Progenitor cell of endocrine pancreas (in vitro differentiated cells): ENCODE data around the gene ANGPTL4. TPM values are rescaled to one million over a fixed set of nuclear protein-coding genes. Genes with fewer than 3 reads are reported as not detected.
"Not testable (repeated sequence)": the region's sequence is repeated elsewhere in the genome, so short reads cannot be mapped to it uniquely, and the experiment has no call there.

ENCODE experiments used
- DNase-seq: peaks from one replicate; pipeline ENCODE4 v3.0.0; 2021; ENCODE audit warnings: low spot score; ENCODE audit not compliant: unreplicated experiment
- H3K27ac Mint-ChIP-seq: 2 replicates; pipeline ENCODE4 v1.8.0; 2021; ENCODE audit warnings: mild to moderate bottlenecking, moderate library complexity, mixed read lengths
- H3K27me3 Mint-ChIP-seq: 2 replicates; pipeline ENCODE4 v1.8.0; 2021; ENCODE audit warnings: mixed read lengths
- H3K36me3 Mint-ChIP-seq: 2 replicates; pipeline ENCODE4 v1.8.0; 2022; ENCODE audit warnings: mixed read lengths; ENCODE audit not compliant: insufficient read depth
- H3K4me1 Mint-ChIP-seq: 2 replicates; pipeline ENCODE4 v1.8.0; 2021; ENCODE audit warnings: low read depth, mixed read lengths
- H3K4me3 Mint-ChIP-seq: 2 replicates; pipeline ENCODE4 v1.8.0; 2021; ENCODE audit warnings: low read depth, mild to moderate bottlenecking, moderate library complexity, mixed read lengths
- H3K9me3 Mint-ChIP-seq: 2 replicates; pipeline ENCODE4 v1.8.0; 2021; ENCODE audit warnings: low read depth, mixed read lengths
- total RNA-seq: library from RNA; stranded (reverse); gene quantifications from 2 replicates; pipeline ENCODE4 v1.2.1, GENCODE V29; 2021
- TF ChIP-seq, protein P1 (sequence below): fragments of 200-600 bp; sonication (generic); IDR thresholded peaks from one replicate; pipeline ENCODE4 v1.5.0; 2021; ENCODE audit warnings: antibody characterized with exemption, mild to moderate bottlenecking; ENCODE audit not compliant: unreplicated experiment

ANGPTL4 gene
- total RNA-seq, 1 donor from 2014 or later, result 0.77 TPM

DNA sequence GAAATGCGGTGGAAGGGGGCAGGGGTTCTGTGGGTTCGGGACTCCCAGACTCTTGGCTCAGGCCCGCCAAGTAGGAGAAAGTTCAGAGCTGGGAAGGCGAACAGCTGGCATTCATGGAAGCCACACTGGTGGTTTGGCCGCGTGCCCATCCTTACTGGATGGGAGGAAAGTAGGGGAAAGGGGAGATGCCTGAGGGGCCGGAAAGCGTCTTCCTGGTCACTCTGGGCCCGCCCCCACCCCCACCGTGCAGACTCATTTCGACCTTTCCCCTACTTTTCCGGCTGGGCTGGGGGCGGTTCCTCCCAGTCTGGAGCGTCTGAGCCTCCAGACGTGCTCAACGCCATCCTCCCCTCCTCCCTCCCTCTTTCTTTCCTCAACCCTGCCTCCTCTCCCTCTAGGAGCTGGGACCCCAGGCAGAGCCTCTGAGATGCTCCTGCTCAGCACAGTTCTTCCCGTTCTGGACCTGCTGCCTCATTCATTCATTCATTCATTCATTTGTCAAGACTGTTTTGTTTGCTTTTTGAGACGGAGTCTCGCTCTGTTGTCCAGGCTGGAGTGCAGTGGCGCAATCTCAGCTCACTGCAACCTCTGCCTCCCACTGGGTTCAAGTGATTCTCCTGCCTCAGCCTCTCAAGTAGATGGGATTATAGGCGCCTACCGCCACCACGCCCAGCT is 3.5 kb downstream of the ANGPTL4 start:
- Mint-ChIP-seq H3K36me3 (peaks cover 2% of the 10 kb centered on the region), H3K4me1 (peaks cover 12% of the 10 kb centered on the region), H3K27ac (no peak overlapping the region), H3K27me3 (peaks cover 34% of the 10 kb centered on the region), H3K4me3 (no peak overlapping the region), H3K9me3 (no peaks in the 10 kb centered on the region)
- TF ChIP-seq, protein P1, sequence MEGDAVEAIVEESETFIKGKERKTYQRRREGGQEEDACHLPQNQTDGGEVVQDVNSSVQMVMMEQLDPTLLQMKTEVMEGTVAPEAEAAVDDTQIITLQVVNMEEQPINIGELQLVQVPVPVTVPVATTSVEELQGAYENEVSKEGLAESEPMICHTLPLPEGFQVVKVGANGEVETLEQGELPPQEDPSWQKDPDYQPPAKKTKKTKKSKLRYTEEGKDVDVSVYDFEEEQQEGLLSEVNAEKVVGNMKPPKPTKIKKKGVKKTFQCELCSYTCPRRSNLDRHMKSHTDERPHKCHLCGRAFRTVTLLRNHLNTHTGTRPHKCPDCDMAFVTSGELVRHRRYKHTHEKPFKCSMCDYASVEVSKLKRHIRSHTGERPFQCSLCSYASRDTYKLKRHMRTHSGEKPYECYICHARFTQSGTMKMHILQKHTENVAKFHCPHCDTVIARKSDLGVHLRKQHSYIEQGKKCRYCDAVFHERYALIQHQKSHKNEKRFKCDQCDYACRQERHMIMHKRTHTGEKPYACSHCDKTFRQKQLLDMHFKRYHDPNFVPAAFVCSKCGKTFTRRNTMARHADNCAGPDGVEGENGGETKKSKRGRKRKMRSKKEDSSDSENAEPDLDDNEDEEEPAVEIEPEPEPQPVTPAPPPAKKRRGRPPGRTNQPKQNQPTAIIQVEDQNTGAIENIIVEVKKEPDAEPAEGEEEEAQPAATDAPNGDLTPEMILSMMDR, result no peak
- DNase-seq, result no peak

GRCh38 chr19:8370176-8371010 is 6.4 kb downstream of the ANGPTL4 start:
- DNase-seq, result no peak
- H3K4me3 Mint-ChIP-seq, result no peak overlapping the region
- H3K36me3 Mint-ChIP-seq, result peaks cover 6% of the 10 kb centered on the region
- no peak overlapping the region for H3K27ac Mint-ChIP-seq
- TF ChIP-seq, protein P1, result no peak
- H3K27me3 Mint-ChIP-seq, result peaks cover 18% of the 10 kb centered on the region
- no peaks in the 10 kb centered on the region for H3K9me3 Mint-ChIP-seq
- H3K4me1 Mint-ChIP-seq, result peaks cover 8% of the 10 kb centered on the region

DNA sequence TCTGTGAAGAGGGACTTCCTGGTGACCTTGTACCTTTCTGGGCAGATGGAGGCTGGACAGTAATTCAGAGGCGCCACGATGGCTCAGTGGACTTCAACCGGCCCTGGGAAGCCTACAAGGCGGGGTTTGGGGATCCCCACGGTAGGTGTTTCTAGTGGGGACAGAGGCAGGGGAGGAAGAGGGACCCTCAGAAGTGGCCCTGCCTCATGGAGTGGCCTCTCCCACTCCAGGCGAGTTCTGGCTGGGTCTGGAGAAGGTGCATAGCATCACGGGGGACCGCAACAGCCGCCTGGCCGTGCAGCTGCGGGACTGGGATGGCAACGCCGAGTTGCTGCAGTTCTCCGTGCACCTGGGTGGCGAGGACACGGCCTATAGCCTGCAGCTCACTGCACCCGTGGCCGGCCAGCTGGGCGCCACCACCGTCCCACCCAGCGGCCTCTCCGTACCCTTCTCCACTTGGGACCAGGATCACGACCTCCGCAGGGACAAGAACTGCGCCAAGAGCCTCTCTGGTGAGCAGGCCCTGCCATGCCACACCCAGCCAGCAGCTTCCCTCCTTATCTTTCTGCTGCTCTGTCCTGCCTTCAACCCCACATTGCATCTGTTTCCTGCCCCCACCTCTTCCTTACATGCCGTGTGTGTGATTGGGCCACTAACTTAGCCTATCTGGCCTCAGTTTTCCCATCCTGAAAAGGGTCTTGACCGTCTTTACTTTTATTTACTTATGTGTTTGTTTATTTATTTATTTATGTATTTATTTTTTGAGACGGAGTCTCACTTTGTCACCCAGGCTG is 7.3 kb downstream of the ANGPTL4 start:
- no peak for DNase-seq
- Mint-ChIP-seq H3K36me3 (peaks cover 4% of the 10 kb centered on the region), H3K27me3 (peaks cover 12% of the 10 kb centered on the region), H3K27ac (peak overlapping the region; percentile 52), H3K4me3 (no peak overlapping the region), H3K9me3 (no peaks in the 10 kb centered on the region), H3K4me1 (peaks cover 7% of the 10 kb centered on the region)
- TF ChIP-seq, protein P1, result no peak

DNA sequence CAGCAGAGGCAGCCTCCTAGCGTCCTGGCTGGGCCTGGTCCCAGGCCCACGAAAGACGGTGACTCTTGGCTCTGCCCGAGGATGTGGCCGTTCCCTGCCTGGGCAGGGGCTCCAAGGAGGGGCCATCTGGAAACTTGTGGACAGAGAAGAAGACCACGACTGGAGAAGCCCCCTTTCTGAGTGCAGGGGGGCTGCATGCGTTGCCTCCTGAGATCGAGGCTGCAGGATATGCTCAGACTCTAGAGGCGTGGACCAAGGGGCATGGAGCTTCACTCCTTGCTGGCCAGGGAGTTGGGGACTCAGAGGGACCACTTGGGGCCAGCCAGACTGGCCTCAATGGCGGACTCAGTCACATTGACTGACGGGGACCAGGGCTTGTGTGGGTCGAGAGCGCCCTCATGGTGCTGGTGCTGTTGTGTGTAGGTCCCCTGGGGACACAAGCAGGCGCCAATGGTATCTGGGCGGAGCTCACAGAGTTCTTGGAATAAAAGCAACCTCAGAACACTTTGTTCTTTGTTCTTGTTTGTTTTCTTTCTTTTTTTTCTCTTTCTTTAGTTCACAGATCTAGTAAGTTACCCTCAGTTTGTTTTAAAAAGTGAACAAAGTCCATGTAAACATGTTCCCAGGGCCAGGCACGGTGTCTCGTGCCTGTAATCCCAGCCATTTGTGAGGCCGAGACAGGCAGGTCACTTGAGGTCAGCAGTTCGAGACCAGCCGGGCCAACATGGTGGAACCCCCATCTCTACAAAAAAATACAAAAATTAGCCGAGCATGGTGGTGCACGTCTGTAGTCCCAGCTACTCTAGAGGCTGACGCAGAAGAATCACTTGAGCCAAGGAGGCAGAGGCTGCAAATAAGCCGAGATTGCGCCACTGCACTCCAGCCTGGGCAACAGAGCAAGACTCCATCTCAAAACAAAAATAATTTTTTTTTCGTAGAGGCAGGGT is 10.2 kb downstream of the ANGPTL4 start:
- DNase-seq, result no peak
- TF ChIP-seq, protein P1, result no peak
- Mint-ChIP-seq H3K4me3 (no peak overlapping the region), H3K9me3 (no peaks in the 10 kb centered on the region), H3K27ac (no peak overlapping the region), H3K27me3 (no peaks in the 10 kb centered on the region), H3K36me3 (peaks cover 13% of the 10 kb centered on the region), H3K4me1 (no peaks in the 10 kb centered on the region)

GRCh38 chr19:8375766-8376165 is 11.8 kb downstream of the ANGPTL4 start:
- H3K4me3 Mint-ChIP-seq, H3K9me3 Mint-ChIP-seq, DNase-seq, H3K27ac Mint-ChIP-seq, H3K4me1 Mint-ChIP-seq, H3K27me3 Mint-ChIP-seq: not testable (repeated sequence)
- H3K36me3 Mint-ChIP-seq, result peaks cover 22% of the 10 kb centered on the region

DNA sequence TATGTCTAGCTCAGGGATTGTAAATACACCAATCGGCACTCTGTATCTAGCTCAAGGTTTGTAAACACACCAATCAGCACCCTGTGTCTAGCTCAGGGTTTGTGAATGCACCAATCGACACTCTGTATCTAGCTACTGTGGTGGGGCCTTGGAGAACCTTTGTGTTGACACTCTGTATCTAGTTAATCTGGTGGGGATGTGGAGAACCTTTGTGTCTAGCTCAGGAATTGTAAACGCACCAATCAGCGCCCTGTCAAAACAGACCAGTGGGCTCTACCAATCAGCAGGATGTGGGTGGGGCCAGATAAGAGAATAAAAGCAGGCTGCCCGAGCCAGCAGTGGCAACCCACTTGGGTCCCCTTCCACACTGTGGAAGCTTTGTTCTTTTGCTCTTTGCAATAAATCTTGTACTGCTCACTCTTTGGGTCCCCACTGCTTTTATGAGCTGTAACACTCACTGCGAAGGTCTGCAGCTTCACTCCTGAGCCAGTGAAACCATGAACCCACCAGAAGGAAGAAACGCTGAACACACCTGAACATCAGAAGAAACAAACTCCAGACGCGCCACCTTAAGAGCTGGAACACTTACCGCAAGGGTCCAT is 12.5 kb downstream of the ANGPTL4 start:
- not testable (repeated sequence) for H3K27me3 Mint-ChIP-seq, H3K4me3 Mint-ChIP-seq, H3K9me3 Mint-ChIP-seq, DNase-seq, H3K4me1 Mint-ChIP-seq, H3K27ac Mint-ChIP-seq
- H3K36me3 Mint-ChIP-seq, result peaks cover 22% of the 10 kb centered on the region
